HCT116 (cell line): Measurements from ENCODE around the gene MED1. TPM values are rescaled to one million over a fixed set of nuclear protein-coding genes. Genes with fewer than 3 reads are reported as not detected.
A peak's percentile ranks its signal among the peaks of the same experiment; 100 is the strongest.

Experiments used
- ATAC-seq: fragments of 200-7000 bp; cut with Tn5 transposase; 2 replicates; pipeline ENCODE4 v1.9.1; 2020; ENCODE audit warnings: mild to moderate bottlenecking, moderate library complexity
- BruUV-seq: library from RNA; stranded (reverse); fragments of 400-500 nt; replicated peaks from 2 replicates; lab custom pipeline; 2021; lab: Mats Ljungman, UMichigan
- CTCF ChIA-PET: fragments of 300-600 bp; sonication (Branson Sonifier 250); formaldehyde crosslinking; loops from one replicate; lab custom pipeline; 2021; ENCODE audit warnings: antibody characterized with exemption; lab: Charles Lee
- POLR2A ChIA-PET: fragments of 300-600, 350-600 bp; sonication (Branson Sonifier 250); formaldehyde crosslinking; loops from one replicate; lab custom pipeline; 2021; ENCODE audit warnings: antibody characterized with exemption; lab: Charles Lee
- RAD21 ChIA-PET, 2 experiments: fragments of 300-600 bp; sonication (Branson Sonifier 250); formaldehyde crosslinking; loops; one replicate each; lab custom pipeline; 2023; ENCODE audit warnings: low total read pairs in 2 of 2; ENCODE audit not compliant: uncharacterized antibody in 2 of 2, unreplicated experiment in 2 of 2, low non-redundant PET in 1 of 2; lab: Charles Lee
- DNase-seq: peaks from one replicate; pipeline ENCODE4 v3.0.0-alpha.2; 2010; ENCODE audit warnings: low read depth, low spot score
- H2AFZ ChIP-seq: fragments of 200-600 bp; shearing (Covaris generic), sonication (generic); 2 replicates; pipeline ENCODE4 v1.6.1; 2017; ENCODE audit warnings: low read depth, mixed run types, mixed read lengths, antibody characterized with exemption, low read length; ENCODE audit not compliant: poor library complexity, severe bottlenecking
- H3K27ac ChIP-seq: 2 replicates; pipeline ENCODE4 v1.5.1; 2012; ENCODE audit warnings: low read depth, low read length
- H3K27me3 ChIP-seq: fragments of 200-600 bp; sonication (generic); 2 replicates; pipeline ENCODE4 v1.6.1; 2016; ENCODE audit warnings: mixed run types, low read length, mixed read lengths; ENCODE audit not compliant: insufficient read depth
- H3K36me3 ChIP-seq, 2 experiments: fragments of 200-500 bp in 1 of 2; fragments of 200-600 bp in 1 of 2; sonication (Bioruptor generic) in 1 of 2; sonication (generic) in 1 of 2; 2 replicates each; pipeline versions ENCODE4 v1.5.1 to v1.6.1; 2014 to 2016; ENCODE audit warnings: low read length in 2 of 2, inconsistent platforms in 1 of 2, mixed read lengths in 1 of 2, mixed run types in 1 of 2; ENCODE audit not compliant: insufficient read depth in 2 of 2, control insufficient read depth in 1 of 2
- H3K4me1 ChIP-seq, 2 experiments: fragments of 200-600 bp in 1 of 2; sonication (generic) in 1 of 2; 2 replicates each; pipeline versions ENCODE4 v1.5.1 to v1.6.1; 2012 to 2017; ENCODE audit warnings: low read length in 2 of 2, inconsistent platforms in 1 of 2, mild to moderate bottlenecking in 1 of 2, mixed read lengths in 1 of 2, mixed run types in 1 of 2, moderate library complexity in 1 of 2; ENCODE audit not compliant: insufficient read depth in 2 of 2, control insufficient read depth in 1 of 2
- H3K4me2 ChIP-seq: fragments of 200-600 bp; sonication (generic); 2 replicates; pipeline ENCODE4 v1.6.1; 2017; ENCODE audit warnings: mixed run types, low read length, mixed read lengths
- H3K4me3 ChIP-seq, 2 experiments: fragments of 200-600 bp in 1 of 2; sonication (generic) in 1 of 2; replicated peaks in 1 of 2; 2 replicates each; pipeline ENCODE4 v1.5.1; 2011 to 2016; ENCODE audit warnings: low read length in 2 of 2, control low read depth in 1 of 2, low read depth in 1 of 2, mild to moderate bottlenecking in 1 of 2, mixed read lengths in 1 of 2, mixed run types in 1 of 2
- H3K79me2 ChIP-seq: fragments of 200-600 bp; sonication (generic); 2 replicates; pipeline ENCODE4 v1.6.1; 2017; ENCODE audit warnings: mild to moderate bottlenecking, mixed run types, low read length, moderate library complexity, mixed read lengths; ENCODE audit not compliant: insufficient read depth
- H3K9ac ChIP-seq: fragments of 200-600 bp; sonication (generic); 2 replicates; pipeline ENCODE4 v1.6.1; 2016; ENCODE audit warnings: low read length, mixed read lengths
- H3K9me2 ChIP-seq: fragments of 200-600 bp; sonication (generic), shearing (Covaris generic); 2 replicates; pipeline ENCODE4 v1.6.1; 2017; ENCODE audit warnings: mixed run types, mild to moderate bottlenecking, moderate library complexity; ENCODE audit not compliant: insufficient read depth
- H3K9me3 ChIP-seq, 2 experiments: fragments of 200-500 bp in 1 of 2; fragments of 200-600 bp in 1 of 2; sonication (Bioruptor generic) in 1 of 2; sonication (generic) in 1 of 2; 2 replicates each; pipeline ENCODE4 v1.6.1; 2014 to 2017; ENCODE audit warnings: low read length in 2 of 2, mixed read lengths in 2 of 2, inconsistent platforms in 1 of 2, low read depth in 1 of 2, mild to moderate bottlenecking in 1 of 2, mixed run types in 1 of 2, moderate library complexity in 1 of 2; ENCODE audit not compliant: control insufficient read depth in 1 of 2, insufficient read depth in 1 of 2
- H4K20me1 ChIP-seq: fragments of 200-600 bp; sonication (generic), shearing (Covaris generic); 2 replicates; pipeline ENCODE4 v1.6.1; 2017; ENCODE audit warnings: mixed run types, mild to moderate bottlenecking, moderate library complexity; ENCODE audit not compliant: insufficient read depth
- CEBPB ChIP-seq: IDR thresholded peaks from 2 replicates; pipeline ENCODE4 v1.6.1; 2012; ENCODE audit warnings: low read depth
- CTCF ChIP-seq, 3 experiments: fragments of 200-600 bp in 1 of 3; sonication (generic) in 1 of 3; IDR thresholded peaks in 2 of 3; conservative IDR thresholded peaks in 1 of 3; 2 replicates each; pipeline ENCODE4 v1.5.1; 2012 to 2017; ENCODE audit warnings: low read depth in 2 of 3, low read length in 2 of 3, antibody characterized with exemption in 1 of 3, borderline replicate concordance in 1 of 3, control low read depth in 1 of 3, mild to moderate bottlenecking in 1 of 3, mixed read lengths in 1 of 3, mixed run types in 1 of 3, moderate library complexity in 1 of 3; ENCODE audit not compliant: insufficient read depth in 1 of 3
- EZH2 ChIP-seq: fragments of 200-600 bp; sonication (generic); IDR thresholded peaks from 2 replicates; pipeline ENCODE4 v1.6.1; 2017; ENCODE audit warnings: antibody characterized with exemption, mixed run types
- POLR2A ChIP-seq: IDR thresholded peaks from 2 replicates; pipeline ENCODE4 v1.7.0; 2011; ENCODE audit warnings: borderline replicate concordance; ENCODE audit not compliant: insufficient read depth, insufficient read length; ENCODE audit errors: extremely low read depth
- SIN3A ChIP-seq: IDR thresholded peaks from 2 replicates; pipeline ENCODE4 v1.6.1; 2012; ENCODE audit warnings: low read depth
- TCF7L2 ChIP-seq: IDR thresholded peaks from 2 replicates; pipeline ENCODE4 v1.7.0; 2011; ENCODE audit warnings: borderline replicate concordance, inconsistent platforms; ENCODE audit not compliant: insufficient read depth, insufficient read length; ENCODE audit errors: extremely low read depth
- ZFX ChIP-seq: fragments of 450-650 bp; IDR thresholded peaks from 2 replicates; pipeline ENCODE4 v1.6.1; 2017
- ZNF274 ChIP-seq: fragments of 200-500 bp; sonication (Bioruptor generic); IDR thresholded peaks from 2 replicates; pipeline ENCODE4 v1.6.1; 2014; ENCODE audit warnings: mild to moderate bottlenecking, low read depth, low read length, inconsistent platforms
- intact Hi-C: fragments of 100-400 bp; cut with micrococcal nuclease; formaldehyde crosslinking; loops from 2 replicates; pipeline ENCODE4 v1.10.0; 2022
- total RNA-seq: library from RNA; stranded (reverse); gene quantifications from one replicate; pipeline ENCODE4 v1.2.1, GENCODE V29; 2021; ENCODE audit not compliant: unreplicated experiment
- TF ChIP-seq, protein P1 (sequence below): IDR thresholded peaks from 2 replicates; pipeline ENCODE4 v1.6.1; 2012; ENCODE audit warnings: low read depth
- TF ChIP-seq, protein P2 (sequence below): IDR thresholded peaks from 2 replicates; pipeline ENCODE4 v1.6.1; 2012
- TF ChIP-seq, protein P3 (sequence below): IDR thresholded peaks from 2 replicates; pipeline ENCODE4 v1.6.1; 2011; ENCODE audit warnings: mild to moderate bottlenecking, low read length, moderate library complexity; ENCODE audit not compliant: insufficient replicate concordance; ENCODE audit errors: extremely low read depth

MED1 gene
- total RNA-seq, 1 experiment from 2014 or later = 55.7 TPM

DNA sequence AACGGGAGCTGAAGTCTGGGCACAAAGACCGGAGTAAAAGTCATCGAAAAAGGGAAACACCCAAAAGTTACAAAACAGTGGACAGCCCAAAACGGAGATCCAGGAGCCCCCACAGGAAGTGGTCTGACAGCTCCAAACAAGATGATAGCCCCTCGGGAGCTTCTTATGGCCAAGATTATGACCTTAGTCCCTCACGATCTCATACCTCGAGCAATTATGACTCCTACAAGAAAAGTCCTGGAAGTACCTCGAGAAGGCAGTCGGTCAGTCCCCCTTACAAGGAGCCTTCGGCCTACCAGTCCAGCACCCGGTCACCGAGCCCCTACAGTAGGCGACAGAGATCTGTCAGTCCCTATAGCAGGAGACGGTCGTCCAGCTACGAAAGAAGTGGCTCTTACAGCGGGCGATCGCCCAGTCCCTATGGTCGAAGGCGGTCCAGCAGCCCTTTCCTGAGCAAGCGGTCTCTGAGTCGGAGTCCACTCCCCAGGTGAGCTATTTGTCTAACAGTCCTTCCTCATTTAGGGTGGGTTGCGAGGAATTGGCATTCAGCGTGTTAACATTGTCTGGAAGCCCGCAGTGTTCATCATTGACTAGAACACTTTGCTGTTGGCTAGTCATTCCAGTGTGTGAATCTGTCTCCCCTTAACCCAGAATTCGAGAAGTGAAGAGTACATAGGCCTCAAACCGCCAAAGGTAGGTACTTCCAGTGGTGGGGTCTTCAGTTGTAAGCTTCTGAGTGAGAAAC, 11.7 kb upstream of the MED1 start (continued):
- TF ChIP-seq, protein P1, sequence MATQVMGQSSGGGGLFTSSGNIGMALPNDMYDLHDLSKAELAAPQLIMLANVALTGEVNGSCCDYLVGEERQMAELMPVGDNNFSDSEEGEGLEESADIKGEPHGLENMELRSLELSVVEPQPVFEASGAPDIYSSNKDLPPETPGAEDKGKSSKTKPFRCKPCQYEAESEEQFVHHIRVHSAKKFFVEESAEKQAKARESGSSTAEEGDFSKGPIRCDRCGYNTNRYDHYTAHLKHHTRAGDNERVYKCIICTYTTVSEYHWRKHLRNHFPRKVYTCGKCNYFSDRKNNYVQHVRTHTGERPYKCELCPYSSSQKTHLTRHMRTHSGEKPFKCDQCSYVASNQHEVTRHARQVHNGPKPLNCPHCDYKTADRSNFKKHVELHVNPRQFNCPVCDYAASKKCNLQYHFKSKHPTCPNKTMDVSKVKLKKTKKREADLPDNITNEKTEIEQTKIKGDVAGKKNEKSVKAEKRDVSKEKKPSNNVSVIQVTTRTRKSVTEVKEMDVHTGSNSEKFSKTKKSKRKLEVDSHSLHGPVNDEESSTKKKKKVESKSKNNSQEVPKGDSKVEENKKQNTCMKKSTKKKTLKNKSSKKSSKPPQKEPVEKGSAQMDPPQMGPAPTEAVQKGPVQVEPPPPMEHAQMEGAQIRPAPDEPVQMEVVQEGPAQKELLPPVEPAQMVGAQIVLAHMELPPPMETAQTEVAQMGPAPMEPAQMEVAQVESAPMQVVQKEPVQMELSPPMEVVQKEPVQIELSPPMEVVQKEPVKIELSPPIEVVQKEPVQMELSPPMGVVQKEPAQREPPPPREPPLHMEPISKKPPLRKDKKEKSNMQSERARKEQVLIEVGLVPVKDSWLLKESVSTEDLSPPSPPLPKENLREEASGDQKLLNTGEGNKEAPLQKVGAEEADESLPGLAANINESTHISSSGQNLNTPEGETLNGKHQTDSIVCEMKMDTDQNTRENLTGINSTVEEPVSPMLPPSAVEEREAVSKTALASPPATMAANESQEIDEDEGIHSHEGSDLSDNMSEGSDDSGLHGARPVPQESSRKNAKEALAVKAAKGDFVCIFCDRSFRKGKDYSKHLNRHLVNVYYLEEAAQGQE = no peak
- TF ChIP-seq CEBPB (no peak), CTCF (IDR thresholded peaks at IDR 0.05 in 2 of 3, conservative IDR thresholded peaks at IDR 0.05 in 1 of 3; ENCODE audit: borderline replicate concordance in 1 of 3, insufficient read depth in 1 of 3, low read depth in 2 of 3, low read length in 2 of 3) (no peak)

GRCh38 chr17:39461926-39462569, 11.0 kb upstream of the MED1 start:
- no peak overlapping the region for H2AFZ ChIP-seq
- peaks cover 5% of the 10 kb centered on the region; the same call in 1 of the 2 replicates for H4K20me1 ChIP-seq
- POLR2A ChIA-PET = interaction anchor here (1.4 to 1.6 kb wide), 4 partner anchors 10 to 23 kb away, joined by 3 to 24 read pairs (median 6); partner anchors contain the start of gene MED1
- H3K27me3 ChIP-seq = no peaks in the 10 kb centered on the region
- CTCF ChIA-PET = no interaction called here
- no peaks in the 10 kb centered on the region for H3K9me2 ChIP-seq
- H3K9ac ChIP-seq = peak overlapping the region; percentile 99
- intact Hi-C loops = no loop called here
- peaks cover 0 to 4% of the 10 kb centered on the region in 2 experiments; a peak in 1 of 4 replicates for H3K36me3 ChIP-seq
- RAD21 ChIA-PET = no interaction called here
- H3K9me3 ChIP-seq = no peaks in the 10 kb centered on the region
- H3K4me2 ChIP-seq = peak overlapping the region; percentile 89
- no peak for ATAC-seq
- peaks cover 55% of the 10 kb centered on the region for H3K79me2 ChIP-seq
- peak overlapping the region; percentile 87 to 92 for H3K4me3 ChIP-seq
- no peak for DNase-seq
- BruUV-seq = no TSS peak
- peak overlapping the region; percentile 91 for H3K27ac ChIP-seq
- H3K4me1 ChIP-seq = peaks cover 12 to 29% of the 10 kb centered on the region in 2 experiments; a peak in 3 of 4 replicates
- TF ChIP-seq EZH2 = no peak
- no peak for TF ChIP-seq SIN3A
- TF ChIP-seq POLR2A = no peak
- no peak for TF ChIP-seq TCF7L2
- no peak for TF ChIP-seq ZNF274
- TF ChIP-seq, protein P2, sequence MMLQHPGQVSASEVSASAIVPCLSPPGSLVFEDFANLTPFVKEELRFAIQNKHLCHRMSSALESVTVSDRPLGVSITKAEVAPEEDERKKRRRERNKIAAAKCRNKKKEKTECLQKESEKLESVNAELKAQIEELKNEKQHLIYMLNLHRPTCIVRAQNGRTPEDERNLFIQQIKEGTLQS = no peak
- no peak for TF ChIP-seq ZFX
- TF ChIP-seq, protein P3, sequence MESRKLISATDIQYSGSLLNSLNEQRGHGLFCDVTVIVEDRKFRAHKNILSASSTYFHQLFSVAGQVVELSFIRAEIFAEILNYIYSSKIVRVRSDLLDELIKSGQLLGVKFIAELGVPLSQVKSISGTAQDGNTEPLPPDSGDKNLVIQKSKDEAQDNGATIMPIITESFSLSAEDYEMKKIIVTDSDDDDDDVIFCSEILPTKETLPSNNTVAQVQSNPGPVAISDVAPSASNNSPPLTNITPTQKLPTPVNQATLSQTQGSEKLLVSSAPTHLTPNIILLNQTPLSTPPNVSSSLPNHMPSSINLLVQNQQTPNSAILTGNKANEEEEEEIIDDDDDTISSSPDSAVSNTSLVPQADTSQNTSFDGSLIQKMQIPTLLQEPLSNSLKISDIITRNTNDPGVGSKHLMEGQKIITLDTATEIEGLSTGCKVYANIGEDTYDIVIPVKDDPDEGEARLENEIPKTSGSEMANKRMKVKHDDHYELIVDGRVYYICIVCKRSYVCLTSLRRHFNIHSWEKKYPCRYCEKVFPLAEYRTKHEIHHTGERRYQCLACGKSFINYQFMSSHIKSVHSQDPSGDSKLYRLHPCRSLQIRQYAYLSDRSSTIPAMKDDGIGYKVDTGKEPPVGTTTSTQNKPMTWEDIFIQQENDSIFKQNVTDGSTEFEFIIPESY = no peak
